ENCODE data around the gene SLC25A23. TPM values are rescaled to one million over a fixed set of nuclear protein-coding genes. Genes with fewer than 3 reads are reported as not detected.

SLC25A23 gene
- total and polyA plus RNA-seq, 2 of the 4 experiments (the other 2 are of a cell fraction) = 7.0 to 7.6 TPM

DNA sequence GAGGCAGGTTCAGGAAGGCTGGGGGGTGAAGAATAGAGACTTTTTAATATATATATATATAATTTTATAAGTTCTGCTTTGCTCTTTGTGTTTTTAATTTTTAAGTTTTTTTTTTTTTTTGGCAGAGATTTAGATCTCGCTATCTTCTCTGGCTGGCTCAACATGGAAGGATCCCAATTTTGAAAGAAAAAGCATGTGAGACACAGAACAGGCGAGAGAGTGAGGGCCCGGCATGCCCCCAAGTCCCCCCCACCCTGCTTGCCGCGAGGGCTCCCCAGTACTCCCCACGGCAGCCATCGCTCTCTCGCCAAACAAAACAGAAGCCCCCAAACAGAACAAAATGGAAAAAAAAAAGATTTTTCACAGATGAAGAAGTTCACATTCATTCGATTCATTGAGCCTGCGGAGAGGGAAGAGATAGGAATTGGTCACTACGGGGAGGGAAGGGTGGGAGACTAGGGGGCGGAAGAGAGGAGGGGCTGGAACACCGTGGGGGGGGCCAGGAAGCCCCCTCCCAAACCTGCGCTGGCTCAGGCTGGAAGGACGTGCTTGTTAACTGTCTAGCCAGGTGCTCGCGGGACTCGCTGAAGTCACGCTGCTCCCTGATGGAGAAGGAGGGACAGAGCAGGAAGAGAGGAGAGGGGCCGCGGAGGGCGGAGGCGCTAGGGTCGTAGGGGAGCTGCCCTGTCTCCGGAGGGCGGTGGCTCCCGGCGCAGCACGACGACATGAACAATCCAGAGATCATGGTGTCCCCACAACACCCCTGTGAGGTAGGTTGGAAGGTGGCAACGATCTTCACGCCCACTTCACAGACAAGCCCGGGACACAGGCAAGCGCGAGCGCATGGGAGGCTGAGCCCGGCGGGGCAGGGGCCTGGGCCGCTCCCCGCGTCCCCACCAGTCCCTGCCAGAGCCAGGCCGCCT, 45.6 kb downstream of the SLC25A23 start:
- Histone ChIP-seq H2AFZ (replicated peaks; ENCODE audit: low read length, poor library complexity) (no peak overlapping the region), H3K14ac (replicated peaks; ENCODE audit: low read depth, low read length) (no peak overlapping the region), H2BK15ac (ENCODE audit: low read depth, low read length) (no peak overlapping the region), H3K4ac (ENCODE audit: low read depth, low read length) (no peak overlapping the region), H3K23ac (ENCODE audit: low read depth, low read length) (no peak overlapping the region), H3K9me3 (ENCODE audit: control insufficient read depth, insufficient read depth, low read length) (no peaks in the 10 kb centered on the region), H4K5ac (ENCODE audit: low read depth, low read length) (no peak overlapping the region), H3K79me1 (ENCODE audit: low read depth in 1 of 2, low read length in 2 of 2) (peaks cover 0 to 14% of the 10 kb centered on the region in 2 experiments; a peak in 2 of 4 replicates), H2BK20ac (ENCODE audit: low read depth, low read length) (no peak overlapping the region), H4K91ac (ENCODE audit: insufficient read depth, low read depth, low read length) (no peak overlapping the region), H3K4me2 (ENCODE audit: low read depth, low read length) (no peak overlapping the region), H3K27ac (ENCODE audit: insufficient read depth, low read length) (no peak overlapping the region), H4K20me1 (ENCODE audit: insufficient read depth, low read length) (peaks cover 18% of the 10 kb centered on the region), H3K9me1 (ENCODE audit: insufficient read depth, low read length) (no peaks in the 10 kb centered on the region; the same call in 1 of the 2 replicates), H3K18ac (ENCODE audit: low read depth, low read length) (no peak overlapping the region), H3K56ac (ENCODE audit: extremely low read depth, insufficient read depth, low read length) (no peak overlapping the region), H4K8ac (ENCODE audit: low read depth in 2 of 2, low read length in 2 of 2) (no peak overlapping the region), H3K4me1 (ENCODE audit: control insufficient read depth, insufficient read depth, low read length) (no peaks in the 10 kb centered on the region), H3K27me3 (ENCODE audit: control insufficient read depth, insufficient read depth, low read length) (no peaks in the 10 kb centered on the region), H2AK5ac (ENCODE audit: low read depth, low read length) (no peak overlapping the region), H3K36me3 (ENCODE audit: control insufficient read depth, insufficient read depth, low read length) (peaks cover 55% of the 10 kb centered on the region), H3K9ac (ENCODE audit: low read depth, low read length) (no peak overlapping the region), H2BK120ac (ENCODE audit: low read depth, low read length) (no peak overlapping the region), H2BK5ac (ENCODE audit: low read depth, low read length, poor library complexity, severe bottlenecking) (no peak overlapping the region), H3K4me3 (ENCODE audit: insufficient read depth, low read depth, low read length) (no peak overlapping the region), H2AK9ac (replicated peaks; ENCODE audit: low read depth, low read length, poor library complexity) (peak overlapping the region; percentile 5)
- dilution Hi-C loops (cut with HindIII; ENCODE audit: low sequenced_read_pairs, unreplicated experiment) (no loop called here), intact Hi-C loops (cut with micrococcal nuclease) (loop anchor here (10.0 kb wide), 1 partner anchor 369 kb away; no protein-coding TSS in a partner anchor), in situ Hi-C loops (cut with MboI; ENCODE audit: low sequenced_read_pairs) (no loop called here)
- ChIA-PET CTCF (no interaction called here), POLR2A (ENCODE audit: unreplicated experiment) (no interaction called here)
- ATAC-seq (ENCODE audit: low read depth) (no peak), DNase-seq (no peak)
- TF ChIP-seq RFX5 (IDR thresholded peaks at IDR 0.05; ENCODE audit: low read depth, low read length) = no peak
- TF ChIP-seq, protein P1, sequence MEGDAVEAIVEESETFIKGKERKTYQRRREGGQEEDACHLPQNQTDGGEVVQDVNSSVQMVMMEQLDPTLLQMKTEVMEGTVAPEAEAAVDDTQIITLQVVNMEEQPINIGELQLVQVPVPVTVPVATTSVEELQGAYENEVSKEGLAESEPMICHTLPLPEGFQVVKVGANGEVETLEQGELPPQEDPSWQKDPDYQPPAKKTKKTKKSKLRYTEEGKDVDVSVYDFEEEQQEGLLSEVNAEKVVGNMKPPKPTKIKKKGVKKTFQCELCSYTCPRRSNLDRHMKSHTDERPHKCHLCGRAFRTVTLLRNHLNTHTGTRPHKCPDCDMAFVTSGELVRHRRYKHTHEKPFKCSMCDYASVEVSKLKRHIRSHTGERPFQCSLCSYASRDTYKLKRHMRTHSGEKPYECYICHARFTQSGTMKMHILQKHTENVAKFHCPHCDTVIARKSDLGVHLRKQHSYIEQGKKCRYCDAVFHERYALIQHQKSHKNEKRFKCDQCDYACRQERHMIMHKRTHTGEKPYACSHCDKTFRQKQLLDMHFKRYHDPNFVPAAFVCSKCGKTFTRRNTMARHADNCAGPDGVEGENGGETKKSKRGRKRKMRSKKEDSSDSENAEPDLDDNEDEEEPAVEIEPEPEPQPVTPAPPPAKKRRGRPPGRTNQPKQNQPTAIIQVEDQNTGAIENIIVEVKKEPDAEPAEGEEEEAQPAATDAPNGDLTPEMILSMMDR (conservative IDR thresholded peaks at IDR 0.05; ENCODE audit: low read depth, low read length) = no peak
- no peak for TF ChIP-seq FOS (IDR thresholded peaks at IDR 0.05; ENCODE audit: low read depth, low read length)
- TF ChIP-seq, protein P2, sequence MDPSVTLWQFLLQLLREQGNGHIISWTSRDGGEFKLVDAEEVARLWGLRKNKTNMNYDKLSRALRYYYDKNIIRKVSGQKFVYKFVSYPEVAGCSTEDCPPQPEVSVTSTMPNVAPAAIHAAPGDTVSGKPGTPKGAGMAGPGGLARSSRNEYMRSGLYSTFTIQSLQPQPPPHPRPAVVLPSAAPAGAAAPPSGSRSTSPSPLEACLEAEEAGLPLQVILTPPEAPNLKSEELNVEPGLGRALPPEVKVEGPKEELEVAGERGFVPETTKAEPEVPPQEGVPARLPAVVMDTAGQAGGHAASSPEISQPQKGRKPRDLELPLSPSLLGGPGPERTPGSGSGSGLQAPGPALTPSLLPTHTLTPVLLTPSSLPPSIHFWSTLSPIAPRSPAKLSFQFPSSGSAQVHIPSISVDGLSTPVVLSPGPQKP (IDR thresholded peaks at IDR 0.05; ENCODE audit: borderline replicate concordance, low read depth, low read length) = no peak
- TSS peak; percentile 74 for BruUV-seq (replicated peaks)
- 86% methylated on average over 5 of the region's 42 CpGs; no CpG with 5 or more reads in 1 of the 2 experiments for WGBS, 2 experiments (ENCODE audit: extremely low coverage in 2 of 2, insufficient read length in 1 of 2)
